HG03439 (cell line): Measurements from ENCODE around the gene IFNK.

Experiments
- ATAC-seq: cut with Tn5 transposase; IDR thresholded peaks from one replicate; pipeline ENCODE4 v1.9.1; 2021; ENCODE audit warnings: mild to moderate bottlenecking, moderate library complexity; ENCODE audit not compliant: unreplicated experiment

IFNK gene

DNA sequence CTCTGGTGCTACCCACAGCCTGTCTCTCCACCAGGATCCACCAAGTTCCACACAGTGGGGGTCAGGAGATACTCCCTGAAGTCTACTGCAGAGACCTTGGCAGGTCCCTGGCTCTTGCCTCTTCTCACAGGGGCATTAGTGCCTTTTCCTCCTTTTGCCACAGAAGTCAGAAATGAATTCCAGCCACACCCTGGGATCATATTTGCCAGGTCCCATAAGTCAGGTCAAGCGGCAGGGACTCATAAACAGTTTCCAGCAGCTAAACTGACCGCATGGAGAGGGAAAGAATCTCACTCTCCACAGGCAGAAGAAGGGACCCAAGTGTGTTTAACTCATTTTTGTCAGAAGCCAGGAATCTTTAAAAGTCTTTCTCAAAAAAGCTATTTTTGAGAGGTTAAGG is 13.3 kb upstream of the IFNK start:
- no peak for ATAC-seq

DNA sequence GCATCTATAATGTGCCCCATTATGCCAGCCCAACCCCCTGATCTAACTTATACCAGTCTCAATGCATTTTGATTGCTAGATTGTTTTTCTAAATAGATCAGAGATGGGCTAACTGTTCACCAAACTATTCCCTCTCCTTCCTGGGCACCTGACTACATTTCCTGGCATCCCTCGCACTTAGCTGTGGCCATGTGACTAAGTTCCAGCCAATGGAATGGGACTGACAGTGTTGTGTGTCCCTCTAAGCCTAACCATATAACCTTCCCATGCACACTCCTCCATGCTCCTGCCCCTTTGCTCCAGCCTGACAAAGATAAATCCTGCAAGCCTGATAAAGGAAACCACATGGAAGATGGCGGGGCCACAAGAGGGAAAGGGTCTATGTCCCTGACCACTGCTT is 12.3 kb upstream of the IFNK start:
- ATAC-seq, result no peak

DNA sequence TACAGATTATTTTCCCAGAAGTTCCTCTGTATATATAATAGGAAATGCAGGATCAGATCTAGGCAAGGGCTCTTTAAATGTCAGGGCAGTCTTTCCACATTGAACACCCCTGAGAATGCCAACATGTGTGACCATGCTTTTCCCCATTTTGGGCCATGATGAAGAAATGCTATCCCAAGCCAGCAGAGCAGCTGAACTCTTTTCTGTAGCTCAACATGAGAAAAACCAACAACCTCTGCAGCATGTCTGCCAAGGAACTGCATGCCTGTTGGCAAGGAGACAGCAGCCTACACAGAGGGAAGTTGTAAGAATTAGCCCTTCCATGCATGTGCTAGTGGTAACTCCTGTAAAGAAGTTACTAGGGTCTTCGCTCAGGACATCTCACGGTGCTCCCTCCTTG is 9.5 kb upstream of the IFNK start:
- no peak for ATAC-seq

DNA sequence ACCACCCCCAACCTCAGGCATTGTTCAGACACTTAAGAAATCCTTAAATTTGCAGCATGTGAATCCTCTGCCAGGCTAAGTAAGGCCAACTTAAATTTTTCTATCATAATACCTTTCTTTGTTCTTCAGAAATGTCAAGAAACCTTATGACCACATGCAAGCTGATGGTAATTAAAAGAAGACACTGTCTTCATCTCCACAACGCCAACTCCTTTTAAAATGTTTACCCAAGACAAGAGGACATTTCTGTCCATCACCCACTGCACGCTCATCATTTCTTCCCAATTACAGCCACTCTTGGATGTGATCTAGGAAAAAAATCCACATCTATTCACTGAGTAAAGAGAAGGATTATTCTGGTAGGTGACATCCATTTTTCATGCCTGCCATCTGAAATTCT is 6.1 kb upstream of the IFNK start:
- no peak for ATAC-seq

DNA sequence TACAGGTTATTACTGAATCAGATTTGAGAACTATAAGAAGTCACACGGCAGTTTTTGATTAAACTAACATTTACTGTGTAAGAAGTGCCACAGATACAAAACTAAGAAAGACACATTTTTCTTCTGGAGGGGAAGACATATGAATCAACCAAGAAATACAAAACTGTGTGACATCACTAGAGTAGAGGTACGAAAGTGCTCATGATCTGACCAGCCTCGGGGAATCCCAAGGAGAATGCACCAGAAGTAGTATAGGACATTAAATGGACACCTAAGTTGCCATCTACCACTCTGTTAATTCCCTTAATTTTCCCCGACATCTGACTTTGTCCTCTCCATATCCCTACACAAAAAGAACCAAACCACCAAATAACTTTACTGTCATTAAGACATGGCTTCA is 5.3 kb upstream of the IFNK start:
- ATAC-seq, result no peak

DNA sequence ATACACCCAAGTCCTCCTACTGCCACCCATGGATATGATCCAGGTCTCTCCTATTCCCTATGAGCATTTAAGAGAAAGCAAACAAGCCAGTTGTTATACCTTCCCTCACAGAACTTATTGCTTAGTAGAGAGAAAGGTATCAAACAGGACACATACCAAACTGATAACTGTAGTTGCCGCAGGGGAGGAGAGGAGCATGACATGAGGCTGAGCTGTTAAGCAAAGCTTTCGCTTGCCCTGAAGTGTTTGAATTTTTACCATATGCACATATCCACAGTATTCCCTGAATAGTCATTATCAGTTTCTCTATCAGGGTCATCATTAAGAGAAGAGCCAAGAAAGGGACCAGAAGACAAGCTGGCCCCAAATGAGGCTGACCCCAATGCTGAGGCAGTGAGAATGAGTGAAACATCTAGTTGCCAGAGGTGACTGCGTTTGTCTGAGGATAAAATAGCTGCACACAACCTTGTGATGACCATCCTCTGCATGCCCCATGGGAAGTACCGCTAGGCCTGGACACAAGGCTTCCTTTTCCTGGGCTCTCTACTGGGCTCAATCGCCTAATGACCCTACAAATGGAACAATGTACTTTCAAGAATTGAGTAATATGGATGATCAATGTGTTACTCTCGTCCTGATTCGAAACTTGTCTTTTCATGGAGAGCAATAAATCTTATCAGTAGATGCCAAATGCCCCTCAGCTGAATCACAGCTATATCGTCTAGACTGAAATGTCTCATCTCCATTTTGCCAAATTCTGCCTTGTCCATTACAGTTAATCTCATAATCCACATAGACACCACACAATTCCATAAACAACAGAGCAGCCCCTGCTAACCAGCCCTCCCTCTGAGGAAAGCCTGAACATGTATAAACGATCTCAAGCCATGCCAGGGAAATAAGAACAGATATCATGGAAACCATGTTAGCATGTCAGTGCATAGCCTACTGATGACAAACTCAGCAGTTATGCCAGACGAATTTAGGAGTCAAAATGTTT is 4.3 kb upstream of the IFNK start:
- ATAC-seq, result no peak

DNA sequence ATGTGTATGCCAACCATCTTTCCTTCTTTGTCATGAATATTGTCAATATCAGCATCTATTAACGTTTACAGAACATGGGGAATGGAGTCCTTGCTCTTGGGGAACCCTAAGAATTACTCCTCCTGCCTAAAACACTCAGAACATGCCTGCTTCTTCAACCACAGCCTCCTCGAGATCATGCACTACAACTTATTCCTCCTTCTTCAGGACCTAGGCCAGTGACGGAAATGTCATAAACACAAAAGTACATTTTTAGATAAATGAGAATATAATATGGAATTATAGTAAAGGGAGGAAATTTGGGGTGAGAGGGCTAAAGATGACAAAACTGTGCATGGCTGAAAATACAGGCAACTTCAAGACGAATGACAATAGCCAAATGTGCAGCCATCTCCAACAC is 3.1 kb upstream of the IFNK start:
- no peak for ATAC-seq

DNA sequence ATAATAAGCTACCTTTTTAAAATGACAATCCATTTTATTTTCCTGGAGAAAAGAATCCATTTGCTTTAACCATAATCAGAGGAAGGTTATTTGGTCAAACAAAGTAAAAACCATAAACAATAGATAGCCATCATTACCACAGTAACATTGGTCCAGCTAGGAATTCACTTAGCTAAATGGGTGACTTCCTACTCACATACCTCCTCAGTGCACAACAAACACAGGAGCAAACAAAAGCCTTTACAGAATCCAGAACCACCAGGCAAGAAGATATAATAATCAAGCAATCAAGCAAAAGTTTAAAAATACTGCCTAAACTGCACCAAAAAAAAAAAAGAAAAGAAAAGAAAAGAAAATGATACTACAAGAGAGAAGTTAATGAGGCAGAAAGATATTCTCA is 949 bp upstream of the IFNK start:
- no peak for ATAC-seq

DNA sequence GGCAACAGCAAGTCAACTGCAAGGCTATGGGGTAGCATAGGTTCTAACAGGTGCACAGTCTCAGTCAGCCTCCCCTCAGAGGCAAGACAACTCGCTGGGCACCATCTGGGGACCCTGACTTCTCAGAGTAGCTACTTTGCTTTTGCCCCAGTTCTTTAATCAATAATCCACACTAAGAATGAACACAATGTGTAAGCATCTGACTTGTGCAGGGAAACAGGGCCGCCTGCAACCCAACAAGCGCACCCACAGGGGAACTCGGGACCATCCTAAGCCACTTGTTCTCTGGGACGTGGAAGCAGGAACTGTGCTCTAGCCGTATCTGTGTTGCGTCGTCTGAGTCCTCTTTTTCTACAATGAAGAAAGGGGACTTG is 3.6 kb downstream of the IFNK start:
- ATAC-seq, result no peak

DNA sequence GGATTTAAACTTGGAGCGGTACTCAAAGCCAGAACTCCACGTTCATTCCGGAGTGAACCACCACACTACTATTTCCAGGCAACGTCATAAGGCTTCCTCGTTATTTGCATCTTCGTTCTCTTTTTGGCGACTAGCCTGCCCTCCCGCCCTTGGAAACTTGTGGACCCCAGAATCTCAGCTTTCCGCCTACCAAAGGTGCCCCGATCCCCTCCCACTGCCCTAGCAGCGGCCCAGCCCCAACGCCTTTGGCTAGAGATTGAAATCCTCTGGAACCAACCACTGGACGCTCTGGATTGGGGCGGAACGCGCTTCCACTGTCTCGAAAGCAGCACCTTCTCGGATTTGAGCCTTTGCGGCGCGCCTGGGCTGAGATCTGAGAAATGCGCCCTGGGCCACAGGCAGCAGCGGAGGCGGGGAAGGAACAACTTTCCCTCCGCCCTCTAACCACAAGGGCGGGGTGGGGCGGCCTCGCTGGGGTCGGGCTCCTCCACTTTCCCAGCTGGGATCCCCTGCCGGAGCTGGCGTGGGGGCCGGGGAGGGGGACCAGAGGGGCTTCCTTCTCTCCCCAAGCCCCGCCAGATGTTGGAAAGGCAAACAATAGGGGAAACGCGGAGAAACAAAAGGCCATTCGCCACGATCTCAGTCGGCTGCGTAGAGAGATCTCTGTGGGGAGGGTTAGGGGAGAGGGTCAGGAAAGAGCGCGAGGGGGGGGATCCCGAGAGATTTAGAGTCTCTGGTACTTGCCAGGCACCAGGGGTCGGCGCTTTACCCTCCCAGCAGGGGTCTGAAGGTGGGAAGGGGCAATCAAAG is 4.2 kb downstream of the IFNK start:
- peak; percentile 50 for ATAC-seq

DNA sequence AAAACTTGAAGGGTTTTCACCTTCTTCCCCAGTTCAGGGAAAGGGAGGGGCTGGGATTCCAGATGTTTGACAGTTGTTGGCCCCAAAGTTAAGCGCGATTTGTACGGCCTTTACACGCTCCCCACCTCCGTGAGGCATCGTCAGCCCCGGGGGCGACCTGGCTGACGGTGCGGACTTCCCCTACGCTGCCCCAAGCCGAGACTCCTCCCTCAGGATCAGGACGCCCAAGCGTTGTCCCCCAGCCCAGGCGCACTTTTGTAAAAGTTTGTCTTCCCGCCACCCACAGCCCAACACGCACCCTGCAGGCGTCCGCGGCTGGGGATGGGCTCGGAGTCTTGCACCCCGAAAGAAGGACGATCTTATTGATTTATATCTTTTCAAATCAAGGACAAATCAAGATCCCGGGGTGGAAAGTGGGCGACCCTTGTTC is 4.8 kb downstream of the IFNK start:
- ATAC-seq, result peak; percentile 42

DNA sequence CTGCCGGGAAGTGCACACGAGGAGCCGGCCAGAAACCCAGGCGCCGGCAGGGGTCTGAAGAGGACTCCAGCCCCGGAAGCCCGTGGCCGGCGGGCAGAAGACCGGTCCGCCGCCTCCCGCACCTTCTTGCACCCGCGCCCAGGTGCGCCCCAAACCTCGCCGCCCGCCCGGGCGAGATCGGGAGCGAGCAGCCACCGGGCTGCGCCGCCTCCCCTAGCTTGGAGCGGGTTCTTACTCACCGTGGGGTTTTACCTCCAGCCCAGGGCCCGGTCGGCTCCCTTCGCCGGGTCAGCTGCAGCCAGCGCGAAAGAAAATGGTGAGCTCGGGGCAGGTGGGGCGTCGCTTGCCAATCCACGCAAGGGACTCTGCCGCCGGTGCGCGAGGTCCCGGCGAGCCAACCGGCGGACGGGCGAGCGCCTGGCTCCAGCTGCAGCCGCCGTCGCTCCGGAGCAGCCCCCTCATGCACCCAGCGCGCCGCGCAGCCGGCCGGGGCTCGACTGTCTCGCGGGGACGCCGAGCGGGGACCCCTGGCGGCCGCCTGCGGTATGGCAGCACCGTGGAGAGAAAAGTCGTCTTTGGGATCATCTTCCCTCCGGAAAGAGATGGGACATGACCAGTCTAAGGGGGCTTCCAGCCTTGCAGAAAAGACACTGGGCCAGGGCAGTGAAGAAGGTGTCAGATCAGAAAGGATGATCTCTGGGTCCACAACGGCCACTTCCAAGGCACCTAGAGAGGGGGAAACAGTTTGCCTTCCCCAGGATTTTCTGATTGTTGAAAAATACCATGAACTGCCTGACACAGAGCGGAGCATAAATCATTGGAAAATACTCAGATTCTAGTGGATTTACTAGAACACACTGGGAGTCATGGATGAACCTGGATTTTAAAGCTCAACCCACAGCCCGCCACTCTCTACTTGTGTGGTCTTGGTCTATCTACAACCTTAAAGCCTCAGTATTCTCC is 5.5 kb downstream of the IFNK start, which contains the start of gene MOB3B:
Gene MOB3B (minus strand): TSS at position 499 of the 963 bp plus-strand sequence. CDS start 74,264 bp downstream, outside the sequence.
- ATAC-seq, result peak; percentile 87

DNA sequence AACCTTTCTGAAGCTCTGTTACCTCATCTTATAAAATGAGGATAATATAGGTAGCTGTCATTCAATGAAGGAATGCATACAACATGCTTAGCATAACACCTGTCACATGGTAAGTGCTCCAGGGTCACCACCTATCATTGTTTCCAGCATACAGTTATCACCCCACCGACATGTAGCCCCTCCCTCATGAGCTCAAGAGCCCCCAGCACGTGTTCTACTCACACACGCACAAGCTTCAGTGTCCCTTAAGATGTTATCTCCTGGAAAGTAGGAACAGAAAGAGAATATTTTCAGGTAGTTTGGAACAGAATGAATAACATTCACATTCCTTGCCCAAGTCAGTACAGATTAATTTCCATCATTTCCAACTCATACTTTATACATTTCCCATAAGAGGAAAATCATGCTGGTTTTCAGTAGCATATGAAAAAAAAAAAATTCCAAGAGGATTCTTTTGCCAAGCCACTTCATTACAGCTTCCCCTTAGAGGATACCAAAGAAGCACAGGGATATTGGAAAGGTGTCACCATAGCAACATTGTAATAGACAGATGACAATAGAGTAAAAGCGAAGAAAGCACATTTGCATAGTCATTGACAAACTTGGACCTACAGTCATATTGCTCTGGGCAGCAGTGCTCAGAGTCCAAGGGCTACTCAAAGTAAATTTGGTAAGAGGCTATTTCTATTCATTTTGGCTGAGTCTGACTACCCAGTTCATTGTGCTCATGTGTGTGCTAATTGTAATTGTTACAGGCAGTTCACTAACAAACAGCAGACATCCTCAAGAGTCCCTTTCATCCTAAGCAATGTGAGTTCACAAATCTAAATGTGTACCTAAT is 7.0 kb downstream of the IFNK start:
- ATAC-seq, result no peak

DNA sequence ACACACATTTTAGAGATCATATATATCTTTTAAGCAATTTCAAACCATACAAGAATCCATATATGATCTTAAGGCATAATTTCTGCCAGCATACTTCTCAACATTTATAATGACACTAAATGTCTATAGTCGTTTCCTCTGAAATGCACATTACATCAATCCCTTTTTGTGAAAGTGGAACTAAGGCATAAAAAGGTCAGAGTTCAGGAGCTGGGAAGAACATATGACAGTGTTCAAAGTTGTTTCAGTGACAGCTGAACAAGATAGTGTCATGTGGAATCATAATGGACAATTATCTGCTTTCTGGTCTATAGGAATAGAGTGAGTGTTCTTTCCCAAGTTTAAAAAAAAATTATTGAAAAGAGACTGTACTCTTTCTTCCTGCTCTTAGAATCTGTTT is 8.0 kb downstream of the IFNK start:
- no peak for ATAC-seq

DNA sequence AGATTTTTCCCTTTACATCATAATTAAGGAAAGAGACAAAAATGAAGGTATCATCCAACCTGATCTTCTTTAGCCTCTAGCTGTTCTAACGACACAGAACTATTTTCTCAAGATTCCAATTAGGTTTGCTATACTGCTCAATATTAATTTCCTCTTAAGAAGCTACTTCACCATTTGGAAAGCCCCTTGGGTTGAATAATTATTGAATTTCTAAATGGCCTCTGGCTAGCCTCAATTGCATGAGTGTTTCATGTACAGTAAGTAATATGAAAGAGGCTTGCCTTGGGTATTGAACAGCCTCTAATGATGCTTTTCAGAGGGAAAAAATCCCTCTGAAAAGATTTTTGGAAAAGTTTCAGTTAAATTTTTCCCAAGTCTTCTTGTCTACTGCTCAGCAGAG is 9.2 kb downstream of the IFNK start:
- ATAC-seq, result no peak

DNA sequence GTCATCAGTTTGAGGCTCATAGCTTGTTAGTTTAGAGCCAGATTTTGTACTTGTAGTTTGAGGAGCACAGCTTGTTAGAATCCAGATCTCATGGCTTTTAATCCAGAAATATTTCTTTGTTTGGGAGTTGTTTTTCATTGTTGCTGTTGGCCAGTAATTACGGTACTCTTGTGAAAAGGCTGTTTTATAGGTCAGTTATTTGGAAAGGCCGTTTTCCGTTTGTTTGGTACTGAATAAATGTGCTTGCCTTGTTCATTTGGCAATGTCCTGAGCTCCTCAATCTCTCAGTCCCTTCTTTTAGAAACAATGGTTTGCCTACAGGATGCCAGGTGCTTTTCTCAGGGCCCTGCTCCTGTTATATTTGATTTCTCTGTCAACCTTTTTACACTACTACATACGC is 10.0 kb downstream of the IFNK start:
- ATAC-seq, result no peak

DNA sequence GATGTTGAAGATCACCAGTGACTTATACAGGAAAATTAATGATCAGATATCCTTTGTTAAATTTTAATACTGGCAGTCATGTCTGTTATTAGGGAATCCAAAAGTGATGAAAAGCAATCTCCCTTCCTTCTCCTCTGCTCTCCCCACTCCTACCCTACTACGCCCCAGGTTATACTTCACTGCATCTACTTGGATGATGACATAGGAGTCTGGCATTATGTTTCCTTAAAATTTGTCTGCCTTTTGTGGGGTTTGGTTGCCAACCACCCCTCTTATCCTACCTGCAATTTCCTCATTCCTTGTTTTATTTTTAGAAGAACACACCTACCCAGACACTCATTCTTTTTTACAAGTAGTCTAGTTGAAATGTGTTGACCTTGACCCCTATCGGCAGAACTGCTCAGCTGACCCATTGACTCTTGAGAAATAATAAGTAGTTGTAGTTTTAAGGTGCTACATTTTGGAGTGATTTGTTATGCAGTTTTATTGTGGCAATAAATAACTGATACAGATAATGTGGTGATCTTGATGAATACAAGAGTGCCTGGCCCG is 10.6 kb downstream of the IFNK start:
- ATAC-seq, result no peak

DNA sequence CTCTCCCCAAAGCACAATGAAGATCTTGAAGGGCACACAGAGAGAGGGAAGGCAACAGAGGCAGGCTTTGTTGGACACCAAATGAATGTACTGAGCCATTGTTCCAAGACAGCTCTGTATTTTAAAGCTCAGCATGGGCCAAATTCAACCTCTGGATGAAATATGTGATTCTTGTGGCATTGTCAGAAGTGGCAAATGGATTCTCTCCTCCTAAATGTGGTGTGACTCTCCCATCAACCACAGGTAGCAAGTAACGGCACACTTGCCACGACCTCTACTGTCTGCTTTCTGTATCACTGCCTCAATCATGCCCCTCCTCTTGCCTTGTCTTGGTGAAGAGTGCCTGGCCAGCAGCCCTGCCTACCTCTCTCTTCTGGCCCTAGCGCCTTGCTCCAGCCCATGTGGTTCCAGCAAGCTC is 11.6 kb downstream of the IFNK start:
- peak; percentile 66 for ATAC-seq

DNA sequence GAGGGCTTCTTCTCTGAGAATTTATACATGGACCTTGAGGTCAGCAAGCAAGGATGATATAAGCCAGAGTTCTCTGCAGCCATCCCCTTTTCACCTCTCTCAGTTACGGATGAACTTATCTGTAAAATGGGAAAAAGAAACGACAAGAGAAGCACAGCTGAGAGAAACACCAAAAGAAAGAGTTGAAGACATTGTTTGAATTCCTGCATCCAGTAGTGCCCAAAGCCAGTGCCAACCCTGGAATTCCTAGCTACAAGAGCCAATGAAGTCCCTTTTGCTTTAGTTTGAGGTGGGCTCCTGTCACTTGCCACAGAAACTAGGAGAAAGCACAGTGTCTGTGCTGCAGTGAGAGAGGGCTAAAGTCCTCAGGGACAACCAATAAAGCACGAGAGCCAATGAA is 12.1 kb downstream of the IFNK start:
- ATAC-seq, result no peak
